Neuron (in vitro differentiated cells): ENCODE data around the gene PCTP.

ENCODE experiments used
- H2AFZ ChIP-seq: one replicate; pipeline ENCODE4 v1.6.1; 2013; ENCODE audit warnings: low read depth, mild to moderate bottlenecking, inconsistent platforms, low read length, moderate library complexity
- H3K27me3 ChIP-seq: one replicate; pipeline ENCODE4 v1.6.1; 2013; ENCODE audit warnings: low read length; ENCODE audit not compliant: insufficient read depth
- H3K36me3 ChIP-seq: one replicate; pipeline ENCODE4 v1.6.1; 2013; ENCODE audit warnings: low read length; ENCODE audit not compliant: insufficient read depth
- H3K4me1 ChIP-seq: one replicate; pipeline ENCODE4 v1.6.1; 2013; ENCODE audit warnings: low read length; ENCODE audit not compliant: insufficient read depth
- H3K4me3 ChIP-seq: 2 replicates; pipeline ENCODE4 v1.5.1; 2013; ENCODE audit warnings: mild to moderate bottlenecking, low read length, moderate library complexity
- H3K9me3 ChIP-seq: one replicate; pipeline ENCODE4 v1.6.1; 2013; ENCODE audit warnings: low read length

PCTP gene

DNA sequence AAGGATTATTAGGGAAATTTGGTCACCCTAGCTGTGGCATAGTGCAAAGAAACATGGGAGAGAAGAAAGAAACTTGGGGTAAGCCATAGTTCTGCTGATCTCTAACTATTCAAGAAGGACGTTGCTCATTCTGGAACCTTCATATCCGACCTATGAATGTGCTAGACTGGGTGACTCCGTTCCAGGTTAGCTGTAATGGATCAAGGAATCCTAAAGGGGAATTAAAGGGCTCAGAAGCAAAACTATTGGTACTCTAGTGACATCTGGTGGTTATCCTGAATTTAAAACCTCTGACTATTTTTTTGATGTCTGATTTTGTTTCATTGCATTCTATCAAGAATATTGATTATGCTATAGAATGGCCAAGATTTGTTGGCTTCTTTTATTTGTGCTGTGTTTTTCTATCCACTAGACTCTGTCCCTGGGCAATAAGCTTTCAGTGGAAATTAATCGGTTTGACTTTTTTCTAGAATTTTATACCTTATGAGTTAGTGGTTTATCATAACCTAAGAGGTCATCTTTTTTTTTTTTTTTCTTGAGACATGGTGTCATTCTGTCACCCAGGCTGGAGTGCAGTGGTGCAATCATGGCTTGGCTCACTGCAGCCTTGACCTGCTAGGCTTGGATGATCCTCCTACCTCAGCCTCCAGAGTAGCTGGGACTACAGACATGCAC, 19.5 kb downstream of the PCTP start:
- Histone ChIP-seq H3K36me3 (peaks cover 4% of the 10 kb centered on the region), H2AFZ (no peak overlapping the region), H3K4me1 (peaks cover 7% of the 10 kb centered on the region), H3K9me3 (no peaks in the 10 kb centered on the region), H3K27me3 (no peaks in the 10 kb centered on the region), H3K4me3 (no peak overlapping the region)

DNA sequence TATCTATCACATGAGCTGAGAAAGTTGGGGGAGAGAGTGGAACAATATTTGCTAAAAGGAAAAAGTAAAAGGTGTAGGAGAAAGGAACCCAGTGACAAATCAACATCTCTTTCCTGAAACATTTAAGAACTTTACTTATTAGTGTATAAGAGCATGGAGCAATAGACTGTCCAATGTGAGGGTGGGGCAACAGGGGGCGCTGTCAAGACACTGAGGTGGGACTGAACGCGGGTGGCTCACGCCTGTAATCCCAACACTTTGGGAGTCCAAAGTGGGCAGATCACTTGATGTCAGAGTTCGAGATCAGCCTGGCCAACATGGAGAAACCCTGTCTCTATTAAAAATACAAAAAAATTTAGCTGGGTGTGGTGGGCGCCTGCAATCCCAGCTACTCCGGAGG, 21.2 kb downstream of the PCTP start:
- peaks cover 9% of the 10 kb centered on the region for H3K4me1 ChIP-seq
- H2AFZ ChIP-seq, result no peak overlapping the region
- H3K9me3 ChIP-seq, result no peaks in the 10 kb centered on the region
- no peak overlapping the region for H3K4me3 ChIP-seq
- H3K27me3 ChIP-seq, result no peaks in the 10 kb centered on the region
- H3K36me3 ChIP-seq, result peaks cover 12% of the 10 kb centered on the region

DNA sequence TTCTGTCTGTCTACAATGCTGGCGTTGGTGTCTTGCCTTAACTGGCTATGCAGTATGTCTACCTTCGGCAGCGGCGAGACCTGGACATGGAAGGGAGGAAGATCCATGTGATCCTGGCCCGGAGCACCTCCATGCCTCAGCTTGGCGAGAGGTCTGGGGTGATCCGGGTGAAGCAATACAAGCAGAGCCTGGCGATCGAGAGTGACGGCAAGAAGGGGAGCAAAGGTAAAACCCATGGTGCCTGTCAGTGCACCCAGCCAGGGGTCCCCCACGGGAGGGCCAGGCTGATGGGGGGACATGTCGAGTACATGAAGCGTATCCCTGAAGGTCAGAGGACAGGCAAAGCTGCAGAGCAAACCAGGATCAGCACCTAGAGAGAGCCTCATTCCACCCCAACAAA, 22.8 kb downstream of the PCTP start:
- H3K36me3 ChIP-seq, result peaks cover 12% of the 10 kb centered on the region
- H3K4me1 ChIP-seq, result peaks cover 9% of the 10 kb centered on the region
- H3K4me3 ChIP-seq, result no peak overlapping the region
- no peaks in the 10 kb centered on the region for H3K27me3 ChIP-seq
- H3K9me3 ChIP-seq, result no peaks in the 10 kb centered on the region
- H2AFZ ChIP-seq, result no peak overlapping the region

DNA sequence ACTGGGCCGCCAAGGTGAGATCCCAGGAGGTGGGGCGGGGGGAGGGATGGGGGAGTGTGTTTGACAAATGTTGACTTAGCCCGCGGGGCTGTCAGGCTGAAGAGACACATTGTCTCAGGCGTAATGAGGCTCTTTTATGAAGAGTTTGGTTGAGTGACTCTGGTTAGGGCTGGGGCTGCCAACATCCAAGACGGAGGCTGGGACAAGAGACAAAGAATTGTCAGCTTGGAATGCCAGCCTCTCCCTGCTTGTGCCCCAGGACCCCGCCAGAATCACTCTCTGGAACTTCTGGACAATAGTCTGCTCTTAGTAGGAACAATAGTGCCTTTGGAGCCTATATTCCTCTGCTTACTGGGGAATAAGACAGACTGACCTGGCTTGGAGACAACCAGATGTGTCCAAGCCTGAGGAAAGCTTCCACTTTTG, 24.0 kb downstream of the PCTP start:
- Histone ChIP-seq H3K36me3 (peaks cover 12% of the 10 kb centered on the region), H3K4me3 (no peak overlapping the region), H2AFZ (no peak overlapping the region), H3K9me3 (no peaks in the 10 kb centered on the region), H3K4me1 (peaks cover 9% of the 10 kb centered on the region), H3K27me3 (no peaks in the 10 kb centered on the region)

DNA sequence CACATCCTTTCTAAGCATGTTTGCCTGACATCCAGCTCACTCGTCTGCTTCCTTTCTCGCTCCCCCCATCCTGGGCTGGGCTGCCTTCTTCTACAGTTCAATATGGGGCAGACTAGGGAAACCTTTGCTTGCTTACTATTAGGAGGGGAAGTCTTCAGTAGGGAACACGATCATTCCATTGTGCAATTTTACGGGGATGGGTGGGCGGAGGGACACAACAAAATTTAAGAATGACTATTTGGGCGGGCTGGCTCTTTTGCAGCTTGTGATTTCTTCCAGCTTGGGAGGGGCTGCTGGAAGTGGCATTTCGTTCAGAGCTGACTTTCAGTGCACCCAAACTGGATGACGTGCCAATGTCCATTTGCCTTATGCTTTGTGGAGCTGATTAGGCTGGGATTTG, 25.4 kb downstream of the PCTP start:
- peaks cover 9% of the 10 kb centered on the region for H3K4me1 ChIP-seq
- H2AFZ ChIP-seq, result no peak overlapping the region
- no peak overlapping the region for H3K4me3 ChIP-seq
- H3K9me3 ChIP-seq, result no peaks in the 10 kb centered on the region
- peaks cover 12% of the 10 kb centered on the region for H3K36me3 ChIP-seq
- H3K27me3 ChIP-seq, result no peaks in the 10 kb centered on the region

DNA sequence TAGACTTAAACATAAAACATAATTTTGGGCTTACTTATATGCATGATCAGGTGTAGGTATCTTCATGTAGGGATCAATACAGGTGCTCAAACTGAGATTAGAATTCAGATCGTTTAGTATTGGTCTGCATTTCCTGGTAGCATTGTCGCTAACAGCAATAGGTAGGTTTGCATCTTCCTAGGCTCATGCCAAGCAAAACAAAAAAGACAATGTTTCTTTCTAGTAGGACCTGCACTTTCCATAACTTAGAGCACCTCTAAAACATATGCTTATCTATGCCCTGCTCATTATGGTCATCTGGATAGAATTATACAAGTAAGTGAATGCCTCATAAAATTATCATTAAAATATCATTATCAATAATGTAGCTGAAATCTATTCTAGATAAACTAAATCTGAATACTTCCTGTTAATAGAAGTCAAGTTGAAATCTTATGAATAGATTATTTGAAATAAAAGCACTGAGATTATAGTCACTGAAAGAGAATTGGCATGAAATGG, 26.7 kb downstream of the PCTP start:
- Histone ChIP-seq H3K36me3 (peaks cover 12% of the 10 kb centered on the region), H3K4me1 (peaks cover 9% of the 10 kb centered on the region), H3K9me3 (no peaks in the 10 kb centered on the region), H2AFZ (no peak overlapping the region), H3K4me3 (no peak overlapping the region), H3K27me3 (no peaks in the 10 kb centered on the region)

DNA sequence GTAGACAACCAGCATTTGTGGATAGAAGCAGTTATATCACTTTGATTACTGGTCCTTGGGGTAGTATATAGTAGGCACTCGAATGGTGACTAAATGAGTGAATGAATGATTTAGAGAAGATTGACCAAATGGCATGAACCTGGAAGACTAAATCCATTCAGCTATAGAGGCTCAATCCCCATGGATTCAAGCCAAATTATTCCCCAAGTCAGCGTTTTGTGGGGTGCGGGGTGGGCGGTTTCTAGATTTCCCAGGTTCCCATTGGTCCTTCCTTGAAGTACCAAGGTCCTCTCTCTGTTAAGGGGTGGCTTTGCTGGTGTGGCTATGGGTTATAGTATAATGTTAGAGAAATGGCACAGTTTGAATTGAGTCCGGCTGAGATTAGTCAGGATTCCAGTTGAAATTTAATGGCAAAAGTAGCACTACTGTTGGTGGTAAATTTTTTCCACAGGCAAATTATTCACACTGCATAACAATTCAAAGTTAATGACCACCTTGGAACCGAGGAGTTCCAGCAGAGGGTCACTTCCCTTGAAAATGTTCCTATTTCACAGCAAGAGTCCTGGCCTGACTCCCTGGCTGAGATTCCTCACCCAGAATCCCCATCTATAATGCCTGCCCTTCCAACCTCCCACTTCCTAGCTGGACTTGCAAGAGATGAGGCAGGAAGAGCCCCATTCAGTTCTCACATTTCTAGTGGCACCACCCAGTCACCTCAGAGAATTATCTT, 27.7 kb downstream of the PCTP start:
- Histone ChIP-seq H3K27me3 (no peaks in the 10 kb centered on the region), H3K4me3 (no peak overlapping the region), H3K9me3 (no peaks in the 10 kb centered on the region), H3K4me1 (peaks cover 9% of the 10 kb centered on the region), H2AFZ (no peak overlapping the region), H3K36me3 (peaks cover 9% of the 10 kb centered on the region)

DNA sequence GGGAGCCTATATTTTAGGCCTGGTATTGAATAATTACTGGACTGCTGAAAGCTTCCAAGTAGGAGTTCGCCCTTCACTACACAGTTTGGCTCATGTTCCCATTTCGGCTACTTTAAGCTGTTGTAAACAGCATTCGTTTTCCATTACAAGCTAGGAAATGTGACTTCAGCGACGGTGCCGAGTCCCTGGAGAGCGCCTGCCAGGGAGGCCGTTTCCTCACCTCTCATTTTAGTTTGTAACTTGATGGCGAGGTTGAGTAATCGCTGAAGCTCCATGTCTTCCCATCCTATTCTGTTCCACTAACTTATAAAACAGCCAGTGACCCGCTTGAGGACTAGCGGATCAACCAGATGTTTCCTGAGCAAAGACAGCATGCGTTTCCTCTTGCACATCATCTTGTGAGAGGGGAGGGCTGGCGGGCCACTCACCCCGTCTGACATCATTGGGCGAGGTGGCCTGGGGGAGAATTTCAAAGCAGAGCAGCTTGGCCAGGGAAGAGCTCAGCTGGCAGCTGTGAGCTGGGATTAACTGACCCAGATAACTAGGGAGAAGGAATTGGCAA, 32.9 kb downstream of the PCTP start:
- H3K36me3 ChIP-seq, result no peaks in the 10 kb centered on the region
- no peak overlapping the region for H2AFZ ChIP-seq
- no peaks in the 10 kb centered on the region for H3K4me1 ChIP-seq
- no peak overlapping the region for H3K4me3 ChIP-seq
- peaks cover 9% of the 10 kb centered on the region for H3K27me3 ChIP-seq
- no peaks in the 10 kb centered on the region for H3K9me3 ChIP-seq

DNA sequence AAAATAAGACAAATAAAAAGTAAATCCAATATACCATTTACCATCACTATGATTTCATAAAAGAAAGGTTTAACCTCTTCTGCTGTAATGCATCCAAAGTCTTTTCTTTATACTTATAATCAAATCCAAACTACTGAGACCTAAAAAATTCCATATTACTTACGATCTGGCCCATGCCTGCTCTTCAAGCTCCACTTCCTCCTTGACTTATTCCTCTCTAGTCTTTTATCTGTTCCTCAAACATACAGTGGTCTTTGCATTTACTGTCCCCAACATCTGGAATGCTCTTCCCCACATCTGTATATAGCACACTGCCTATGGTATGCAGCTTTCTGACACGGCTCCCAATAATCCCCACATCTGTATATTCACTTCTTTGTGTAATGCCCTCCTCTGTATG, 33.8 kb downstream of the PCTP start:
- no peaks in the 10 kb centered on the region for H3K36me3 ChIP-seq
- H2AFZ ChIP-seq, result no peak overlapping the region
- H3K27me3 ChIP-seq, result peaks cover 15% of the 10 kb centered on the region
- H3K4me3 ChIP-seq, result no peak overlapping the region
- H3K4me1 ChIP-seq, result no peaks in the 10 kb centered on the region
- H3K9me3 ChIP-seq, result no peaks in the 10 kb centered on the region

DNA sequence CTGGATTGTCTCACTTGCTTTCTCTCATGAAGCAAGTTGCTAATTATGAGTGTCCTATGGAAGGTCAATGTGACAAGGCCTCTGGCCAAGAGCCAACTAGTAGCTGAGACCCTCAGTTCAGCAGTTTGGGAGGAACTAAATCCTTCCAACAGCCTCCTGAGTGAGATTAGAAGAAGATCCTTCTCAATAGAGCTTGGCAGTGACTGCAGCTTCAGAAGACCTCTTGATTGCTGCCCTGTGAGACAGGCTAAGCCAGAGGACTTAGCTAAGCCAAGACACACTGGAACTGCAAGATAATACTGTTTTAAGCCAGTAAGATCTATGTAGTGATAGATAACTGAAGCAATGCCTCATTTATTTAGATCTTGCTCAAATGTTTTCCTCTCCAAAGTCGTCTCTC, 34.3 kb downstream of the PCTP start:
- no peaks in the 10 kb centered on the region for H3K36me3 ChIP-seq
- H3K4me1 ChIP-seq, result no peaks in the 10 kb centered on the region
- H3K9me3 ChIP-seq, result no peaks in the 10 kb centered on the region
- no peak overlapping the region for H3K4me3 ChIP-seq
- H3K27me3 ChIP-seq, result peaks cover 15% of the 10 kb centered on the region
- H2AFZ ChIP-seq, result no peak overlapping the region

DNA sequence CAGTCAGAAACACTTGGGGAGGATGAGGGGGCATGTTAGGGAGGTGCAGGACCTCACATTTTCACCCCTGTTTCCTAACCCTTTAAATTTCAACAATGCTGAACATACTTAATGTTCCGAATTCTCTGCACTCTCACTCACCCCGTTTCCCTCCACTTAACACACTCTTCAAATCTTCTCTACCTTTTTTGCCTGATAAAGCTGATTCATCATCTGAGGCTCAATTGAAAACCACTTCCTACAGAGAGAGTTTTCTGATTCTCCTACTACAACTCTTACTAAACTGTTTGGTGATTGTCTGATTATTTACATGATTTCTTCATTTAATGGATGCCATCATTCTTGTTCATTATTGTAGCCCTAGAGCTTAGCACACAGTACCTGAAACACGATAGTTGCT, 42.4 kb downstream of the PCTP start:
- Histone ChIP-seq H2AFZ (no peak overlapping the region), H3K36me3 (no peaks in the 10 kb centered on the region), H3K4me1 (peaks cover 22% of the 10 kb centered on the region), H3K4me3 (no peak overlapping the region), H3K9me3 (no peaks in the 10 kb centered on the region), H3K27me3 (peaks cover 20% of the 10 kb centered on the region)

DNA sequence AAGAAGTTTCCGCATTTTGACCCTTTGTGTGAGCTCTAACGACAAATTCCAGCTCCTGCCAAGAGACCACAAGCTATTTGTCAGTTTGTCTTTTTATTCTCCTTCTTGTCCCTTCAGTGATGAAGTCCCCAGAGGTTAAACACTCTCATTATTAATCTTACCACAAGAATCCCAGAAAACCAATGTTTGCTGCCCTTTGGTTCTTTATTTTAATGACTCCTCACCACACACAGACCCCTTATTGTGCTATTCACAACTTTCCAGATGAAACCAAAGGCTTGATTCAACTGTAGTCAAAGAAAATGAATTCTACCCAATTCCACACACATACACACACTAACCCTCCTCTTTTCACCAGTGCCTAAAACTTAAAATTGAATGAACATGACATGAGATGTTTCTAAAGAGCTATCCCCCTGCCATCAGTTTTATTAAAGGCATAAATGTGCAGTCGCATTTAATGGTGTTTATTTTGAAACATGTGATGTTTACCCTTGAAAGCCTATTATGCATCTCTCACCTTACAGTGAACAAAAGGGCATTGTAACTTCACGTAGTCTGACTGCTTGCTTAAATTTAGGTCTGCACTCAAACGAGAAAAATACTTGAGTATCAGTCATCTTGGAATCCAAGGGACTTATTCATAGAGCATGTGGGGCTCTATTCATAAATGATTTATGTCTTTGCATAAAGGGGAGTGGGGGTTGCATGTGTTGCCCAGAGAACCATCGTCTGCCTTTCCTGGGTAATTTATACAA, 44.1 kb downstream of the PCTP start:
- Histone ChIP-seq H3K27me3 (peaks cover 13% of the 10 kb centered on the region), H3K4me1 (peaks cover 22% of the 10 kb centered on the region), H3K9me3 (no peaks in the 10 kb centered on the region)

More for the DNA sequence above, 44.1 kb downstream of the PCTP start:
- no peak overlapping the region for H2AFZ ChIP-seq
- no peak overlapping the region for H3K4me3 ChIP-seq
- H3K36me3 ChIP-seq, result no peaks in the 10 kb centered on the region
